Measurements from ENCODE around the gene TMEM250.

DNA sequence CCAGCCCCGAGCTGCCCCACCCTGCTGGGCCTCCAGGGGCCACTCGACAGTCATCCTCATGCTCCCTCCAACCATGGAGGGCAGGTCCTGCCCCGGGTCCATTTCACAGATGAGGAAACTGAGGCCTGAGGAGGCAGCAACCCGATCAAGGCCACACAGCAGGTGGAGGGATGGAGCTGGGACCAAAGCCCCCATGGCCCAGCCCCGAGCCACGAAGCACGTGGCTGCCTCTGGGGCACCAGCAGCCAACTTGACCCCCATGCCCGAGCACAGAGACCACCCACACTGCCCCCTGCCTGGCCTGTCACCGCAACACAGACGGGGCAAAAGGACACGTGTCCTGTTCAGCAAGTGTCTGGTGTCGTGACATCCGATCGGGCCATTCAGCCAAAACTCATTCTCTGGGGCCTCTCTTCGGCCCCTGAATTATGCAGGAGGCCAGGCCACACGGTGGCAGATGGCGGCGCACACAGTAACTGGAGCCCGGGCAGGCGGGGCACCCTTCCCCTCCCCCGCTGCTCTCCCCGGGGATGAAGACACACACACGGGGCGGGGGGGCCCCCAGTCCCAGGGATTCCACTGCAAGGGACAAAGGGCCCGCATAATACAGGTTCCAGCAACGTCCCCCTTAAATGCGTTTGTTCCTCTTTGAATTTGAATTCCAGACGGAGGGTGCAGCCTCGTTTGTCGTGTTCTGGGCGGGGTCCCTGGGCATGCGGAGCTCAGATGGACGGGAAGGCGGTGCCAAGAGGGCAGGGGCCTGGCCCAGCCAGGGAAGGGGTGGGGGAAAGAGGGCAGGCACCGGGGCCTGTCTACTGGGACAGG, 29.4 kb upstream of the TMEM250 start:
- TF ChIP-seq POLR2A (IDR thresholded peaks at IDR 0.05), result no peak
- TF ChIP-seq, protein P1, sequence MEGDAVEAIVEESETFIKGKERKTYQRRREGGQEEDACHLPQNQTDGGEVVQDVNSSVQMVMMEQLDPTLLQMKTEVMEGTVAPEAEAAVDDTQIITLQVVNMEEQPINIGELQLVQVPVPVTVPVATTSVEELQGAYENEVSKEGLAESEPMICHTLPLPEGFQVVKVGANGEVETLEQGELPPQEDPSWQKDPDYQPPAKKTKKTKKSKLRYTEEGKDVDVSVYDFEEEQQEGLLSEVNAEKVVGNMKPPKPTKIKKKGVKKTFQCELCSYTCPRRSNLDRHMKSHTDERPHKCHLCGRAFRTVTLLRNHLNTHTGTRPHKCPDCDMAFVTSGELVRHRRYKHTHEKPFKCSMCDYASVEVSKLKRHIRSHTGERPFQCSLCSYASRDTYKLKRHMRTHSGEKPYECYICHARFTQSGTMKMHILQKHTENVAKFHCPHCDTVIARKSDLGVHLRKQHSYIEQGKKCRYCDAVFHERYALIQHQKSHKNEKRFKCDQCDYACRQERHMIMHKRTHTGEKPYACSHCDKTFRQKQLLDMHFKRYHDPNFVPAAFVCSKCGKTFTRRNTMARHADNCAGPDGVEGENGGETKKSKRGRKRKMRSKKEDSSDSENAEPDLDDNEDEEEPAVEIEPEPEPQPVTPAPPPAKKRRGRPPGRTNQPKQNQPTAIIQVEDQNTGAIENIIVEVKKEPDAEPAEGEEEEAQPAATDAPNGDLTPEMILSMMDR (IDR thresholded peaks at IDR 0.05), result no peak

Measured in right lobe of liver (tissue), 4 donors.